ENCODE results near the gene GPR85. TPM values are rescaled to one million over a fixed set of nuclear protein-coding genes. Genes with fewer than 3 reads are reported as not detected.

The GPR85 gene
- total RNA-seq, 1 donor from 2014 or later, result 2.9 TPM

GRCh38 chr7:113100121-113100603 is 13.5 kb upstream of the GPR85 start:
- no peaks in the 10 kb centered on the region for H3K9me3 ChIP-seq
- no peaks in the 10 kb centered on the region for H3K4me1 ChIP-seq
- intact Hi-C loops (cut with DNase I), result no loop called here
- ATAC-seq (no peak), DNase-seq (no peak)
- H3K27me3 ChIP-seq, result no peaks in the 10 kb centered on the region
- H3K36me3 ChIP-seq, result no peaks in the 10 kb centered on the region
- no peak overlapping the region for H3K4me3 ChIP-seq
- H3K27ac ChIP-seq, result no peak overlapping the region
- no peak for TF ChIP-seq CTCF (IDR thresholded peaks at IDR 0.05)

DNA sequence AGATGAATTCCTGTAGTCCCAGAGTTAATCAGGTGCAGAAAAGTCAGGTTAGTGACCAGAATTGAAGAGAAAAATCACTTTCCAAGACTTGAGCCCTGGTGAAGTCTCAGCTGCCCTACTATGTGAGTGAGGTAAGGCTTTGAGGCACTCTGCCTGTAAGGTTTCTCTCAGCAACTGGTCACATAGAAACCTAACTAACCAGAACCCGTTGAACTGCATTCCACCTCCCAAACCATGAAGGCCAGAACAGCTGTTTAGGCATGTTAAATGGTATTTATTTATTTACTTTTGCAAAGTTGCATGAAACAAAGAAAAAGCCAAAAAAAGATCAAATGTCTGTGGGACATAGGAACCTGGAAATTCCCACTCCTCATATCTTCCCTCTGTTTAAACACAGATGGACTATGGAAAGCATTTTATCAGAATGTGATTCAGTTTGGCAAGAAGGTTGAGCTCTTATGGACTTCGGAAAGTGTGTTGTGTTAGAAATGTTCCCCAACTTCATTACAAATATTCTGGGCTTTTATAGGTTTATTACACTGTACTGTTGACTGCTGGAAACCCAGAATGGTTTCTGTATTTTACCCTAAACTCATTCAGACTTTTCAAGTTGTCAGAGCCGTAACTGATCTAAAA is 12.8 kb upstream of the GPR85 start:
- Histone ChIP-seq H3K27me3 (no peaks in the 10 kb centered on the region), H3K36me3 (no peaks in the 10 kb centered on the region), H3K4me1 (no peaks in the 10 kb centered on the region), H3K4me3 (no peak overlapping the region), H3K9me3 (no peaks in the 10 kb centered on the region), H3K27ac (no peak overlapping the region)
- DNase-seq (no peak), ATAC-seq (no peak)
- TF ChIP-seq CTCF (IDR thresholded peaks at IDR 0.05), result no peak
- intact Hi-C loops (cut with DNase I), result no loop called here

DNA sequence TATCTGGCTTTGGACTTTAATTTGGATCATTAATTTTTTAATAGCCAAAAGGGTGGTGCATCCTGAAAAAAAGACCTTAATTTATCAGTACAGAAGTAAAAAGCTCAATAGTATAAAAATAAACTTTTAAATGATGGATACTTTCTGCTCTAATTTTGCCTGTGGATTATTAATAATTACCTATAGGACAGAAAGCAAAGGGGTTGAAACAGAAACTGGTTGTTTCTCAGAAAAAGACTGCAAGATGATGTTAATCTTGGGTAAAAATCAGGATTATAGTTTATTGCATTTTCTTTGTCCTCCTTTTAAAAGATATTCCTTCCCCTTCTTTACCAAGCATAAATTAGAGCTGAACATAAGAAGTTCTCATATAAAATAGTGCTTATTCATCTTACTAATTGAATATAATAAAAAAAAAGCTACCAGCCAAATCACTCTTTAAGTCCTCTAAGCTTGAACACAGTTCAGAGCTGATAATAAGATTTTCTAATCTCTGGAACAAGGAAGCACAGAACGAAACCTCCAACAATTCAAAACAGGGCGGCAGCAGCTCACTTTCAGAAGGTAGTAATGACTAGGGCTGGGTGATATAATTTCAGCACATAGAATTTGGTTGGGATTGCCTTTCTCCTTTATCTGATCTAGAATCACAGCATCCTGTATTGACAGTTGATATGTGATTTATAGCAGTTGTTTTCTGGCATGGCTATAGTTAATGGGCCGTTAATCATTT is 8.1 kb upstream of the GPR85 start:
- no peak for TF ChIP-seq CTCF (IDR thresholded peaks at IDR 0.05)
- no peak for ATAC-seq
- Histone ChIP-seq H3K4me1 (no peaks in the 10 kb centered on the region), H3K9me3 (no peaks in the 10 kb centered on the region), H3K27ac (no peak overlapping the region), H3K4me3 (no peak overlapping the region), H3K36me3 (no peaks in the 10 kb centered on the region), H3K27me3 (no peaks in the 10 kb centered on the region)
- no peak for DNase-seq
- intact Hi-C loops (cut with DNase I), result no loop called here

- ATAC-seq (no peak), DNase-seq (no peak)
- H3K4me1 ChIP-seq, result no peaks in the 10 kb centered on the region
- H3K27me3 ChIP-seq, result no peaks in the 10 kb centered on the region
- H3K4me3 ChIP-seq, result no peak overlapping the region
- intact Hi-C loops (cut with DNase I), result no loop called here
- H3K27ac ChIP-seq, result no peak overlapping the region
- no peak for TF ChIP-seq CTCF (IDR thresholded peaks at IDR 0.05)
- H3K9me3 ChIP-seq, result no peaks in the 10 kb centered on the region
- H3K36me3 ChIP-seq, result no peaks in the 10 kb centered on the region
Measured at GRCh38 chr7:113093561-113093960, 6.9 kb upstream of the GPR85 start.

DNA sequence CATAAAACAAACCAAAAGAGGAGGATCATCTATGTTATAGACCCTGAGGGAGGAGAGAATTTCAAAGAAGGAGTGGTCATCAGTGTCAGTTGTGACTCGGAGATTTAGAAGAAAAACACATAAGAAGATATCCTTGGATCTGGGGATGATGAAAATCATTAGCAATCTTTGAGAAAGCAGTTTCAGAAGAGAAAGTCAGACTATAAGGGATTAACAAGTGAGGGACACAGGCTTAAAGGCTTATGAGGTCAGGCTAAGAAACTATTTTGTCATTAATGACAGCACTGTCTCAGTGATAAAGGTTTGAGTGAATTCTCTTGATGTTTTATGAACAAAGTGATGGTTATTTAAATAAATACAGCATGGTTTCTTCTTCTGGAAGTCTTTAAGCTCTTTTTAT is 6.1 kb upstream of the GPR85 start:
- ATAC-seq (no peak), DNase-seq (no peak)
- Histone ChIP-seq H3K27me3 (no peaks in the 10 kb centered on the region), H3K4me3 (no peak overlapping the region), H3K36me3 (no peaks in the 10 kb centered on the region), H3K4me1 (no peaks in the 10 kb centered on the region), H3K27ac (no peak overlapping the region), H3K9me3 (no peaks in the 10 kb centered on the region)
- TF ChIP-seq CTCF (IDR thresholded peaks at IDR 0.05), result no peak
- intact Hi-C loops (cut with DNase I), result no loop called here

Data from upper lobe of right lung (tissue), 1 donor.